Left renal cortex interstitium (tissue), 4 donors: ENCODE data around the gene ABI2. TPM values are rescaled to one million over a fixed set of nuclear protein-coding genes. Genes with fewer than 3 reads are reported as not detected.
A peak's percentile ranks its signal among the peaks of the same experiment; 100 is the strongest.
"Not testable (repeated sequence)": the region's sequence is repeated elsewhere in the genome, so short reads cannot be mapped to it uniquely, and the experiment has no call there.

Experiments used
- DNase-seq, 4 donors: peaks; one replicate each; pipeline ENCODE4 v3.0.0-alpha.2; 2013; ENCODE audit warnings: low read depth in 4 of 4, low spot score in 2 of 4, missing footprints in 1 of 4
- polyA plus RNA-seq, 4 donors: library from polyadenylated mRNA; unstranded; fragments of 120-200 nt; gene quantifications; one replicate each; pipeline ENCODE4 v1.2.1, GENCODE V29; 2013; ENCODE audit not compliant: insufficient read length in 4 of 4

ABI2 gene
- polyA plus RNA-seq, 4 donors, result 75.3 to 97.4 (median 86.6) TPM

DNA sequence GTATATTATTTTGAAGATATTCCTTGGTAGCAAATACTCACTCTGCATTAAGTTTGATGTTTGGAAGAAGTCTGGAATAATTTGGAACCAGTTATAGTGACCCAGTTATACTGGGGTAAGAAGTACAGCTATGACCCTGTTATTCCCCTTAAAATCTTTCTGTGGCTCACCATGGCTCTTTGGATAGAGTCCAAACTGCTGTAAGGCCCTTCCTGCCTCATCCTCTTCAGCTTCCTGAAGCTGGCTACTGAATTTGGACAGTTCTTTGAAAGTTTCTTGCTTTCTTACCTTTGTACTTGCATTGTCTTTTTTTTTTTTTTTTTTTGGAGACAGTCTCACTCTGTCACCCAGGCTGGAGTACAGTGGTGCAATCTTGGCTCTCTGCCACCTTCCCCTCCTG, 85.6 kb downstream of the ABI2 start:
- DNase-seq, result no peak

DNA sequence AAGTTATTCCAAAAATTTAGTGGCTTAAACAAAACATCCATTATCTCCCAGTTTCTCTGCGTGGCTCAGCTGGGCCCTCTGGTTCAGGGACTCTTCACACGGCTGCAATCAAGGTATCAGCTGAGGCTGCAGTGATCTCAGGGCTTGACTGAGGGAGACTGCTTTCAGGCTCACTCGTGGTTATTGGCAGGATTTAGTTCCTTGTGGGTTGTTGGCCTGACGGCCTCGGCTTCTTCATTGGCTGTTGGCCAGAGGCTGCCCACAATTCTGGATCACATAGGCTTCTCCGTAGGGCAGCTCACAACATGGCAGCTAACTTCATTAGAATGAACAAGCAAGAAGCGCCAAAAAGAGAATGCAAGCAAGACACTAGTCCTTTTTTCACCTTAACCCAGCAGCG, 90.1 kb downstream of the ABI2 start:
- DNase-seq, result no peak

DNA sequence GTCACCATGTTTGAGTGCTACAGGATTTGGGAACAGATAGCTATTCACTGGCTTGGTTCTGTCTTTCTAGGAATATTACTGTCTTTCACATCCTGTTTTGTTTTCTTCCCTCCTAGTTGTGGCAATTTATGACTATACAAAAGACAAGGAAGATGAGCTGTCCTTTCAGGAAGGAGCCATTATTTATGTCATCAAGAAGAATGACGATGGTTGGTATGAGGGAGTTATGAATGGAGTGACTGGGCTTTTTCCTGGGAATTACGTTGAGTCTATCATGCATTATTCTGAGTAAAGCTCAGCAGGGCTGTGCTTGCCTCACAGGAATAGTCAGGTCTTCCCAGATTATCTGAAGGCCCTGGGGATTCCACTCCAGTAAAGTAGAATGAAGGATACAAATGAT, 98.9 kb downstream of the ABI2 start:
- DNase-seq, result no peak

DNA sequence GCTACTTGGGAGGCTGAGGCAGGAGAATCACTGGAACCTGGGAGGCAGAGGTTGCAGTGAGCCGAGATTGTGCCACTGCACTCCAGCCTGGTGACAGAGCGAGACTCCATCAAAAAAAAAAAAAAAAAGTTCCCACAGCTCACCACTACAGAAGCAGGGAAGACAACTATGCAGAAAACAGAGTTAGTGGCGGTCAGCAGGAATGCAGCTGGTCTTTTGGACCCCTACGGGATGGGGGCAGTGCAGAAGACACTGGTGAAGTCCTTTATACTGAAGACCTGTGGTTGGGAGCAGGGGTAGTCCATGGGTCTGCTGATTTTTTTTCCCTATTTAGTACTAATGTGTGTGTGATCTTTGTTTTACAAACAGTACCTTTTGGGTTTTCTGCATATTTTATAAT, 101.4 kb downstream of the ABI2 start:
- DNase-seq, result not testable (repeated sequence)

DNA sequence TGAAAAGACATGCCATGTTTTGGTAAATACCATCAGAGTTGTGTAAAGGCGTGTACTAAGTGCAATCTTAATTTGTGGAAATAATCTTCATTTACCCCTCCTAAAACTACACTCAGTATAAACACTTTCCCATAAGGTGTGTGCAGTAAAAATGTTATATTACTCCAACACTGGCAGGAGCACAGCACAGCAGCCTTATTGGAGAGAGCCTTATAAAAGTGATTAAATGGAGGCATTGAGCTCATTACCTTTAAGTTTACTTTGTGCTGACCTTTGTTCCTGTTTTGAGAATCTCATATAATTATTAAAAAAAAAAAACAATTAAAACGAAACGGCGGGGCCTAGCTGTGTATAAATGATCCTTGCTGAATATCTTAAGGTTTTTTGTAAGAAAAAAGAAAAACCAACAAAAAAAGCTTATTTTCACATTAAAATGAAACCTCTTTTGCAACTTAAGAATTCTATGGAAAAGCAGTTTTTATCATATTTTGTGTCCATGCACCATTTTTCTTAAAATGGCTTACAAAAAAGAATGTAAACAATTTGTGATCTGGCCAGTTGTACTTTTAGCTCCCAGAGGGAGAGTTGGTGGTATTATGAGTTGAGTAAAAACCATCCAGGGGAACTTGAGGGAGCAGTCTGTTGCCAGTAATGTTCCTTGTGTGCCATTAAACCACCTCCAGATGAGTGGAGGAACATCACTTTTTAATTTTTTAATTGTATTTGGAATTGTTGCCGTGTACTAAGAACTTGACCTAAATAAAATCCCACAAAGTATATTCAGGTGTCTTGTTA, 103.4 kb downstream of the ABI2 start:
- no peak for DNase-seq

DNA sequence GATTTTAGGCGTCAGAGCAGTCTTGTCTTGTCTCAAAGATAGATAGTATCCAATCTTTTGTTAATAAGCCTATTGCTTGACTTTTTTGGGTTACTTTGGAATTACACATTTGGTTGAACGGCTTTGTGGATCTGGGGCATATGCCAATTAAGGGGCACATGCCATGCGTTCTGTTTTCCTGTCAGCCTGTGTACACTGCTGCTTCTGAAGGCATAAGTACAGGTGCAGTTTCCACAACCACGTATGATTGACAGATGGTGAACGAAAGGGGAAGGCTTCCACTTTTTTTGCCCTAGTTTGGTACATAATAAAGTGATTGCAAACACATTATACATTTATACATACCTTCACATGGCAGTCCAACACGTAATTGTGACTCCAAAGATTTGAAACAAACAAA, 104.6 kb downstream of the ABI2 start:
- DNase-seq, result no peak

DNA sequence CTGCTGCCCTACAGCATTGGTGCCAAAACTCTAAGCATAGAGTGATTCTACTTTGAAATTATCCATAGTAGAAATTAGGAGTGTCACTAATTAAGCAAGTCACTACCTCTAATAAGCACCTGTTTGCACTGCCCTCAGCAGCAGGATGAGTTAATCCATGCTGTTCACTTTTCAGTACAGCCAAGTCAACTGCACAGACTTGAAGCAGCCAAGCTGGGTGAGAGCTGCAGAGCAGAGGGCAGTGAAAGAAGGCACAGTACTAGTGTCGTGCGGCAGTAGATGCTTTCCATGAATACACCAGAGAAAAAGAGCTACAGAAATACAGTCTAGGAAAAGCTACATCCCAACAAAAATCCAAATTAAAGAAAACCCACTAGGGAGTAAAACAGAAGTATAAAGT, 108.3 kb downstream of the ABI2 start:
- no peak for DNase-seq

DNA sequence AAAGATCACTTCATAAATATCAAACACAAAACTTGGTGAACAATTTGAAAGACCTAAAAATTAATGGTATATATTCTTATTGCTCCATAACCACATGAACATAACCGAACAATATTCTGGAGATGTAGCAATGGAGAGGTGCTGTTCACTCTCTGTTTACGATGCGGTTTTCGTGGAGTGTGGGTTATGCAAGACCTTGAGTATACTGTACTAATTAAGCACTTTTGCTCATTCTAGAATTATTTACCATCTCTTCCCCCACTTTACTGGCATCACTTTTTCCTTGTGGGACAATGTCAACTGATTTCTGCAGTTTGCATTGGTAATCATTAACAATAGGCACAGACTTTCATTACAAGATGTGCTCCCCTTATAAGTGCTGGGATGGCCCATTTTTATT, 109.3 kb downstream of the ABI2 start:
- no peak for DNase-seq

DNA sequence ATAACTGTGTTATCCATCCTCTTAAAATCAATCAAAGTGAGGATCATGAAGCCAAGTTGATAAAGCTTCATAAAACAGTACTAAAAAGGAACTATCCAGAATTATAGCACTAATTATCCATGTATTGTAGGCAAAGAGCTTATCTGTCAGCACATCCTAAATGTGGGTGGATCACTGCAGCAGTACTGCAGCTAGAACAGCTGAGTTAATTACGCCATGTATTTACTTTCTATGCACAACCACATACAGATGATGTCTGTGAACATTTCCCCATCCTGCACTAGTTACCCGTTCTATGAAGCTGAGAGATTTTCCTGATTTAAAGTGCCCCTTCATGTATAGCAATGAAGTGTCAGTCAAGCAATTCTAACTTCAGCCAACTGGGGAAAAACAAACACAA, 110.3 kb downstream of the ABI2 start:
- no peak for DNase-seq

DNA sequence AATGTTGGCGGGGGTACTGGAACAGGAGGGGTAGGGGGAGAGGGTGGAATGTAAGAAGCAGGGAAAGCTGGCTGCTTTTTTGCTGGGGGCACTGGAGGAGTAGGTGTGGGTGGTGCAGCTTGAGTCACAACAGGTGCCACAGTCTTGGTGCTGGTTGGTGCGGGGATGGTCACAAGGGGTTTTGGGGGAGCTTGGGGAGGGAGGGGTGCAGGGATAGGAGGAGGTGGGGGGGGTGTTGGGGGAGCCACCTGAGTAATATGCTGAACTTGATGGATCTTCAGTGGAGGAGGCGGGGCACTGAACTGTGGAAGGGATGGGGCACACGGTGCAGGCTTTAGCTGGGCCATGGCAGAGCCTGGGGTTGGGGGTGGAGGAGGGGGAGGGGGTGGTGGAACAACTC, 112.5 kb downstream of the ABI2 start:
- DNase-seq, result no peak

DNA sequence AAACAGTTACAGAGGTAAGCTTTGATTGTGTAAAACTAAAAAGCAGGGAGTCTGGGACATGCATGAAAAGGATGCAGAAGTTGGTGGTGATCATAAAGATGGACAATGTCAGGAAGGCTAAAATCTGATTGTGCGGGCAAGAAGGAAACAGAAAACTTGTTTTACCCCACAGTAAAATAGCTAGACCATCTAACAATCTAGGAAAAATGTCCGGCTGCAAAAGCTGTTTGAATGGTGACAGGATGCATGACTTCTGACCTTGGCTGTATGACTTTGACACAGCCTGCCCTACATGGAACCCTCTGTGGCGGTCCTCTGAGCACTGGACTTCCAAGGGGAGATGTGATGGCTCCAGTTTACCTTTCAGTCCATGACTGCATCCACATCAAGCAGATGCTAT, 113.3 kb downstream of the ABI2 start:
- DNase-seq, result no peak

DNA sequence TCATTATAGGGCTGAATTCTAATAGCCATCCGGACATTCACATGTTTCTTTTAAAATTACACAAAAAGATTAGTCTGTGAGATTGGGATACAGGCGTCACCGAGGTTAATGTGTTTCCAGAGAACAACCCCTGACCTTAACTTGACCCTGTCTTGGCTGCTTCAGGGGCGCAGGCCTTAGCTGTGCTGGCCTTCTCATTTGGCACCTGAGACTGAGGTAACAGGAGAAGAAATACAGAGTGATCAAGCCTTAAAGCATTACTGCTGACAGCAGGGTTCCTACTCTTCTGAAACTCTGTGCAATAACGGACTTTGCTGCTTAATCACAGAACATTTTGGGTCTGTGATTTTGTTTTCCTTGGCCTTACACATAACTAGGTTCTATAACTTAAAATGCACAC, 114.3 kb downstream of the ABI2 start:
- DNase-seq, result no peak

DNA sequence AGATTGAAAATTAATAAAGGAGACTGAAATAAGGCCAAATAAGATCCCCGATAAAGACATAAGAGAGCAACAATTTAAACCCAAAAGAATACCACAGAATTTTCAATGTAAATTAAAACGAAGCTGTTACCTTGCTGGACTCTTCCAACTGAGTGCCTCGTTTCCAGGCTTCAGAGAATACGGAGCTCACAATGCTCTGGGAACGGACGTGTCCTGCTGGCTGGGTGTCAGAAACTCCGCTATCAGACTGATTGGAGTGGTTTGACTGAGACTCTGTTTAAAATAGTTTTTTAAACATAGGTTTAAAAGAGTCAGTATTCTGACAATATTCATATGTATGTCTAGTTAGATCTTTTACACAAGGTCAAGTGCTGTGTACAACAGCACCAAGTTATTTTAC, 116.5 kb downstream of the ABI2 start:
- DNase-seq, result no peak

DNA sequence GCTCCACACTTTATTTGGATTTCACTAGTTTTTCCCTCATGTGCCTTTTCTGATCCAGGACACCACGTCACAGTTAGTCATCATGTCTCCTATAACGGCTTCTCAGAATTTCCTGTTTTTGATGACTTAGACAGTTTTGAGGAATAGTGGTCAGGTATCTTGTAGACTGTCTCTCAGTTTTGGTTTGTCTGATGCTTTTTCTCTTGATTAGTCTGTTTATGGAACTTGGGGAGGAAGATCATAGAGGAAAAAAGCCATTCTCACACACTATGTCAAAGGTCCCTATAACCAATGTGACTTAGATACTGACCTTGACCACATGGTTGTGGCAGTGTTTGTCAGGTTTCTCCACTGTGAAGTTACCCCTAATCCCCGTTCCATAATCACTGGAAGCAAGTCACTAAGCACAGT, 117.9 kb downstream of the ABI2 start:
- no peak for DNase-seq

DNA sequence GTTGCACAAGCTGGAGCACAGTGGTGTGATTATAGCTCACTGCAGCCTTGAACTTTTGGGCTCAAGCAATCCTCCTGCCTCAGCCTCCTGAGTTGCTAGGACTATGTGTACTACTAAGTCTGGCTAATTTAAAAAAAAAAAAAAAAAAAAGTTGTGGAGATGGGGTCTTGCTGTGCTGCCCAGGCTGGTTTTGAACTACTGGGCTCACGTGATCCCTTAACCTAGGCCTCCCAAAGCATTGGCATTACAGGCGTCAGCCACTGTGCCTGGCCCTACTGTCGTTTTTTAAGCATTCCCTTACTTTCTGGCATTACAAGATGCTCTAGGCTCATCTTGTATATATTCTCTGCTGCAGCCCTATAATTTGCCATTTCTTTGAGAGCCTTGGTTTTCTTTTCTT, 118.6 kb downstream of the ABI2 start:
- no peak for DNase-seq

DNA sequence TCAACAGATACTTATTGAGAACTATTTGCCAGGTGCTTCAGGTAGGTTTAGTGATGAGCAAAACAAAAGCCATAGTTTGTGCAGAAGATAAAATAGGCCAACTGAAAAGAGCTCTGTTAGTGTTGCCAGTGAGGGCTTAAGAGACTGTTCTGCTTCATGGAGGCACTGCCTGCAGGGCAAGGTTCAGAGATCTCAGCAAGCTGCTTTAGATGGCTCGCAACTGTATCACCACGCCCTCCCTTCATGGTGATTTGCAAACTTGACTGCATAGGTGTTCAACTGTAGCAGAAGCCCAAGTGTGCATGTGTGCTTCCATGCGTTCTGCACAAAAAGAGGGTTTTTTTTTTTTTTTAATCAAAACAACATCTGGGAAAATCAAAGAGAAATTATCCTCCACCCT, 122.4 kb downstream of the ABI2 start:
- DNase-seq, result no peak

DNA sequence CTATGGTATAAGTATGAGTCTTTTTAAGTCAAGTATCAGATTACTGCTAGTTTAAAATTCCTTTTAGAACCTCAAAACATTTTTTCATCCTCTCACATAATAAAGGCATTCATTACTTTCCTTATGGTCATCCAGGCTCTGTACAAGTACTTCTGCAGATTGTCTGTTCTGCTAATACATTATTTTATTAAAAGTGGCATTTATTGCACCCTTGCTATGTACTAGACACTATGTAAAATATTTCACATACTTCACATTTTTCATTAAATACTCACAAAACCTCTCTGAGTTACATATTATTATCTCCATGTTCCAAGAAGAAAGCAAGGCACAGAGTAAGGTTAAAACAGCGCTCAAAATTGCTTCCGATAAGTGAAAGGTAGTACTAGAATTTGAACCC, 122.8 kb downstream of the ABI2 start:
- no peak for DNase-seq

DNA sequence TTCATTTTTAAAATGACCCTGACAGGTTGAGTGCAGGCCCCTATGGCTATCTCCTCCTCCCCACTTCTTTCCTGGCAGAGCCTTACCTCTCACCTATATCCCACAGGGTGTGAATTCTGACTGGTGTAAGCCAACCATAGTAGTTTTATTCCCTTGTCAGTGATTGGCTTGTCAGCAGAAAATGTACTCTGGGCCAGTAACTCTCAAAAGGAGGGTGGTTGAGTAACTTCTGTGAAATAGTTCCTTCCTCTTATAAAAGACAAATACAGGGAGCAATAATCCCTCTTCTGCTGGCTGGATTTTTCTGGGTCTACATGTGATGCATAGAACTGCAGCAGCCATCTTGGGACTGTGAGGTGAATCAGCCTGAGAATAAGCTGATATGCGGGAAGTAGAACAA, 123.5 kb downstream of the ABI2 start:
- DNase-seq, result no peak

DNA sequence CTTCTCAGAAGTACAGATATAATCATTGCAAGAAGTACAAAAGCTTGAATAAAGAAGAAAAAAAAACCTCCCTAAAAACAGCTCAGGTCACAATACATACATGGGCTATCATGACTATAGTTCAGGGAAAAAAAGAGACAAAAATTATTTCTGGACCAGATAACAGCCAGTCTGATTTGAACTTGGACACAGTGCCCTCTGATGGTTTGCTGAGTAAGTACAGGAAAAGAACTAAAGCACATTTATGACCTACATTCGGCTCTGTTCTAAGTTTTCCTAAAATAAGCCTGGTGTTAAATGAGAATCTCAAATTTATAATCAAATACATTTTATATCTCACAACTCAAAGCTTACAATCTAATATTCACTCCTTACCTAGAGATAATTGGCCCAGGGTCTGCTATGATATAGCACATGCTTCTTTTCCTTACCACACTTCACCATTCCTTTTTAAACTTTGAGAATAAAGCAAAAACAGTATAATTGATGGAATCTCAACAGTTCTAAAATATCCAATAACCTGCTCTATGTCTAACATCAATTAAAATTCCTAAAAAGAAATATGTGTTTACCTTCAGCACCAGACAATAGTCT, 125.8 kb downstream of the ABI2 start:
- DNase-seq, result peak in 3 of 4 donors; percentile 7 to 32 (median 31)

DNA sequence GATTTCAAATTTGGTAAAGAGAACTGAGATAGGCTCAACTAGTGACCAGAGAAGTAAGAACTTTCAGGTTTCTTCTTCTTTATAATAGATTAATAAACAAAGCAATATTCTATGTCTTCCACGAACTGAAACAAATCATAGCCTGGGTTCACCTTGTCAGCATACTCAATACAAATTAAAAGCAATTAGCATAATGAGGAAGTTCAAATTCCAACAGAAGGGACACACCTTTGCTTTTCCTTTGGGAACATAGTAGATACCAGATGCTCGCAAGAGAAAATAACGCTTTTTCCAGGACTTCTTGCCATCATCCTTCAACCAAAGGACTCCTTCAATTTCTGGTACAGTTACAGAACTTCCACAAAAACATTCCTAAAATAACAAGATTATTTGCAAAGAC, 127.0 kb downstream of the ABI2 start:
- DNase-seq, result no peak

DNA sequence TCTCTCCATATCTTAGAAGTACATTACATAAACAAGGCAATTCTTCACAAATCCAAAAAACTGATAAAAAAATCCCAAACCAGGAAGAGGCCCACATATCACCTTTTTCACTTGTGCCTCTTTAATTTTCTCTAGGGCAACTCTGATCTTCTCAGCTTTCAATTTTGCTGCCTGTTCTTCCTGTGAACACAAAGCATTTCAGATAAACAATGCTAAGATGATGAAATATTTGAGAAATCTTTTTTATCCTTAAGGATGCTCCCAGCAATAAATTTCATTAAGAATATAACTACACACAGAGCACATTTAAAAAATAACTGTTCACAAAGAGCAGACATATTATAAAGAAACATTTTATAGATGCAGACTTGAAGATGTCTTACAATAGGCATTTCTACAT, 133.6 kb downstream of the ABI2 start:
- DNase-seq, result no peak

DNA sequence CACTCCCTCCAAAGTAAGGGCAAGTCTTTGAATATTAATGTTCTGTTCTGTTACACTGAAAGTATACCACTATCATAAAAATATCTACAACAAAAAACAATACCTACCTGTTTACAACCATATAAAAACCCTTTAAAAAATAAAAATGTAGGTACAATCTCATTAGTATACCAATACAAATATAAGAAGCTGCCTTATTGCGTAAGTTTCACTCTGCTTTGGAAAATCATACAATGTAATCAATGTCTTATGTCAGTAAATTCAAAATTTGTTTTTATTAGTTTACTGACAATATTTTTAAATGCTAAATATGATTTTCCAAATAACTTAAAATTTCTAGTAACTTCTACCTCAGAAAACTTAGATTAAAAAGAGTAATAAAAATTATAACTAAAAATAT, 134.1 kb downstream of the ABI2 start:
- no peak for DNase-seq

DNA sequence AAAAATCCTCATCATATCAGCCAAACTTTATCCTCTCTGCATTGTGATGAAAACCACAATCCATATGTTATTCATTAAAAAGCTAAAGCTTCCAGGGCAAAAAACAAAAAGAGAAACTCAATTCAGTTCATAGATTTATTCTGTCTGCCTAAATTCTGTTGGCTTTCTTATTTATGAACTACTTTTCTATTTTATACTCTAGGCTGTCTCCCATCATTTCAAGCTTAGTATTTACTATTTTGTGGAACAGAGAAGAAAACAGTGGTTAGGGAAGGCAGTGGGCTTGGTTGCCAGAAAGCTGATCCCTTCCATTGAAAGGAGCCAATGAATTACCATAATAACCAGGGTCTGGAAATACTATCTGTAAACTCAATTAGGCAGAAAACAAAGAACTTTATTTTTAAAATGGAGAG, 135.1 kb downstream of the ABI2 start:
- no peak for DNase-seq
